Astrocyte (in vitro differentiated cells and primary cell): ENCODE data around the gene PFKL.

Experiments
- EZH2 ChIP-seq: IDR thresholded peaks from 2 replicates; pipeline ENCODE4 v1.6.1; 2012; ENCODE audit warnings: mild to moderate bottlenecking, low read length, inconsistent platforms; ENCODE audit not compliant: insufficient read depth
- TF ChIP-seq, protein P1 (sequence below): IDR thresholded peaks from 2 replicates; pipeline ENCODE4 v1.5.1; 2011; ENCODE audit warnings: low read depth, mild to moderate bottlenecking, inconsistent platforms, low read length, moderate library complexity; ENCODE audit not compliant: insufficient read depth

DNA sequence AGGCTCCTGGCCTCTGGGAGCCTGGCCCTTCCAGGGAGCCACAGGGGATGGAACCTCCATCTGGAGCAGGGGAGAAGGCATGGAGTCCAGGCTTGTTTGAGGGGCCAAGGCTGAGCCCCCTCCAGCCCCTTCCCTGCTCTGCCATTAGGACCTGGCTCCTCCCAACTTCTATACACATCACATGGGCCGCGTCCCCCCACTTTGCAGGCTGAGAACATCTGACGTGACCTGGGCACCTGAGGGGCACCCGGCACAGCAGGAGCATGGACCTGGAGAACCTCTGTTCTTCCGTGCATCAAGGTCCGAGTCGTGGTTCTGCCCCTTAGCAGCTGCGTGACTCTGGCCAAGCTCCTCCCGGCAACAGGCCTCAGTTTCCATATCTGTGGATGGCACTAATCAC, 18.1 kb upstream of the PFKL start:
- TF ChIP-seq, protein P1, sequence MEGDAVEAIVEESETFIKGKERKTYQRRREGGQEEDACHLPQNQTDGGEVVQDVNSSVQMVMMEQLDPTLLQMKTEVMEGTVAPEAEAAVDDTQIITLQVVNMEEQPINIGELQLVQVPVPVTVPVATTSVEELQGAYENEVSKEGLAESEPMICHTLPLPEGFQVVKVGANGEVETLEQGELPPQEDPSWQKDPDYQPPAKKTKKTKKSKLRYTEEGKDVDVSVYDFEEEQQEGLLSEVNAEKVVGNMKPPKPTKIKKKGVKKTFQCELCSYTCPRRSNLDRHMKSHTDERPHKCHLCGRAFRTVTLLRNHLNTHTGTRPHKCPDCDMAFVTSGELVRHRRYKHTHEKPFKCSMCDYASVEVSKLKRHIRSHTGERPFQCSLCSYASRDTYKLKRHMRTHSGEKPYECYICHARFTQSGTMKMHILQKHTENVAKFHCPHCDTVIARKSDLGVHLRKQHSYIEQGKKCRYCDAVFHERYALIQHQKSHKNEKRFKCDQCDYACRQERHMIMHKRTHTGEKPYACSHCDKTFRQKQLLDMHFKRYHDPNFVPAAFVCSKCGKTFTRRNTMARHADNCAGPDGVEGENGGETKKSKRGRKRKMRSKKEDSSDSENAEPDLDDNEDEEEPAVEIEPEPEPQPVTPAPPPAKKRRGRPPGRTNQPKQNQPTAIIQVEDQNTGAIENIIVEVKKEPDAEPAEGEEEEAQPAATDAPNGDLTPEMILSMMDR = no peak
- TF ChIP-seq EZH2 = no peak
